HG03442 (cell line): ENCODE data around the gene AP1S1.
"Not testable (repeated sequence)": the region's sequence is repeated elsewhere in the genome, so short reads cannot be mapped to it uniquely, and the experiment has no call there.

Source experiments
- ATAC-seq: cut with Tn5 transposase; IDR thresholded peaks from one replicate; pipeline ENCODE4 v1.9.1; 2021; ENCODE audit warnings: mild to moderate bottlenecking, moderate library complexity; ENCODE audit not compliant: unreplicated experiment

Gene AP1S1

GRCh38 chr7:101153969-101154692 is at the start of gene AP1S1:
AP1S1 (plus strand) TSS chr7:101154476; CDS start chr7:101154515, 39 bp downstream.
- peak; percentile 68 for ATAC-seq

DNA sequence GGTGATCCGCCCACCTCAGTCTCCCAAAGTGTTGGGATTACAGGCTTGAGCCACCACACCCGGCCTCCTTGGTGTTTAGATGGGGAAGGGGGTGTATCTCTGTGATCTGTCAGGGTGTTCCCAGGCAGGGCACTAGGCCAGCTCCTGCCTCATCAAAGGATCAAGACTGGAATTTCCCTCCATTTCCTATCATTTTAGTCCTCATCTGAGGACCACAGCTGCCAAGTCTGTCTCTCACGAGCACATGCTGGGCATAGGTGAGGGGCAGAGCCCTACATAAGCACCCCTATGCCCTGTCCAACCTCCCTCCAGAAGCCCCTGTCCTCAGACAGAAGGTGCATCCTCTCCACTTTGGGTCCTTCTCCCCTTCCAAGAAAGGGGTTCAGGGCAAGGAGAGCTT is 49.5 kb upstream of the AP1S1 start:
- no peak for ATAC-seq

DNA sequence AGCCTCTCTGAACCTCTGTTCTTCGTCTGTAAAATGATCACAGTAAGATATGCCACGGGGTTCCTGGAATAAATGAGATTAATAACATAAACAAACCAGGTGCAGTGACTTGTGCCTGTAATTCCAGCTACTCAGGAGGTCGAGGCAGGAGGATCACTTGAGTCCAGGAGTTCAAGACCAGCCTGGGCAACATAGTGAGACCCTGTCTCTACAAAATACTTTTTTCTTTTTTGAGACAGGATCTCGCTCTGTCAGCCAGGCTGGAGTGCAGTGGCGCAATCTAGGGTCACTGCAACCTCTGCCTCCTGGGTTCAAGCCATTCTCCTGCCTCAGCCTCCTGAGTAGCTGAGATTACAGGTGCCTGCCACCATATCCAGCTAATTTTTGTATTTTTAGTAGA is 49.0 kb upstream of the AP1S1 start:
- ATAC-seq: not testable (repeated sequence)

- ATAC-seq: no peak
Observed at GRCh38 chr7:101106386-101106785, 47.9 kb upstream of the AP1S1 start.

DNA sequence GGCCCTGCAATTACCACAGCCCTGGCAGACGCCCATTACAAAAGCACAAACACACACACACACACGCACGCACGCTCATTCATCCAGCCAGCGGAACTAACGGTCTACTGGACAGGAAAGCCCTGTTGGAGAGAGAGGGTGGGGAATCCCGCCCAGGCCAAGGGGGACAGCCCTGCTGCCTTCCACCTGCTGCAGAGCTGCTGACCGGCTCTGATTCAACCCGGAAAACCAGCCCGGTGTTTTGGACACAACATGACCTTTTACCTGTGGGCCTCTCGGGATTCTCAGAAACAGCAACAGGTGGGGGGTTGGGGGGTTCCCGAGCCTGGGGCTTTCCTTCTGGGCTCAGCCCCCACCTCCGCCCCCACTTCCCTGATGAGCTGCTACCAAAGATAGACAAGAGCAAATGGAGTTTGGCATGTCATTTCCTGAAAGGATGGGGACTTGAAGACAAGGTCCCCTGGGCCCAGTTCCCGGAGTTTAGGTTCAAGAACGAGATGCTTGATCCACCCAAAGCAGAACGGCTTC is 45.9 kb upstream of the AP1S1 start:
- no peak for ATAC-seq

- ATAC-seq: no peak
Observed at GRCh38 chr7:101108961-101109360, 45.3 kb upstream of the AP1S1 start.

DNA sequence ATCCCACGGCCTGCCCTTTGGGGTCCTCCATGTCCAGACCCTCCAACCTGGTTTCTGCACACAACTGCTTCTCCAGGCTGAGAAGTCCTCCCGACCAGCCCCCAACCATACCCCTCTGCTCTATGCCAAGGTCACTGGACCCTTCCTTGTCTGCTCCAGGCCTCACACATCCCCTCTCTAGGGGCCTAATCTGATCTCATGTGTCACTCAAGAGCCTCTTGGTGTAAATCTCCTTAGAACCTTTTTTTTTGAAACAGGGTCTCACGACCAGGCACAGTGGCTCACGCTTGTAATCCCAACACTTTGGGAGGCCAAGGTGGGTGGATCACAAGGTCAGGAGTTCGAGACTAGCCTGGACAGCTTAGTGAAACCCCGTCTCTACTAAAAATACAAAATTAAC is 44.9 kb upstream of the AP1S1 start:
- no peak for ATAC-seq

GRCh38 chr7:101111261-101111660 is 43.0 kb upstream of the AP1S1 start:
- ATAC-seq: no peak

GRCh38 chr7:101112233-101112632 is 42.0 kb upstream of the AP1S1 start:
- no peak for ATAC-seq

DNA sequence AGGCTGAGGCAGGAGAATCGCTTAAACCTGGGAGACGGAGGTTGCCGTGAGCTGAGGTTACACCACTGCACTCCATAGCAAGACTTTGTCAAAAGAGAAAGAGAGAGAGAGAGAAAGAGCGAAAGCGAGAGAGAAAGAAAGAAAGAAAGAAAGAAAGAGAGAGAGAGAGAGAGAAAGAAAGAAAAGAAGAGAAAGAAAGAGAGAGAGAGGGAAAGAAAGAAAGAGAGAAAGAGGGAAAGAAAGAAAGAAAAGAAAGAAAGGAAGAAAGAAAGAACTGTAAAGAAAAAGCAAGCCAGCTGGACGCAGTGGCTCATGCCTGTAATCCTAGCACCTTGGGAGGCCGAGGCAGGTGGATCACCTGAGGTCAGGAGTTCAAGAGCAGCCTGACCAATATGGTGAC is 41.1 kb upstream of the AP1S1 start:
- ATAC-seq: not testable (repeated sequence)

- no peak for ATAC-seq
Observed at GRCh38 chr7:101113836-101114235, 40.4 kb upstream of the AP1S1 start.

DNA sequence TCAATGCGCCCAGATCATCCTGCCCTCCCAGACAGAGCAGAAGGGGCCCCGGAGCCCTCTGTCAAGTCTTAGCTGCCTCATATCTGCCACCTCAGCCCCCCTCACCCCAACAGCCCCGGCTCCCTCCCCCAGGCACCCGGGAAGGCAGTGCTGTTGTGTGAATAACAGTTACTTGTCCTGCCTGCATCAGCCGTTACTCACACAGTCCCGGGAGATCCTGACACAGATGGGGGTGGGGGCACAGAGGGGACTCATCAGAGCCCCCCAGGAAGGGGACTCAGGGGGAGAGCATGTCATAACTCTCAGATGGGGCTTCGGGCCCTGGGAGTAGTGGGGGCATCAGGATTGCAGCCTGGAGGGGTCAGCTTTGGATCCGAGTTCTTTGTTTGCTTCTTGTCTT is 39.8 kb upstream of the AP1S1 start:
- ATAC-seq: no peak

DNA sequence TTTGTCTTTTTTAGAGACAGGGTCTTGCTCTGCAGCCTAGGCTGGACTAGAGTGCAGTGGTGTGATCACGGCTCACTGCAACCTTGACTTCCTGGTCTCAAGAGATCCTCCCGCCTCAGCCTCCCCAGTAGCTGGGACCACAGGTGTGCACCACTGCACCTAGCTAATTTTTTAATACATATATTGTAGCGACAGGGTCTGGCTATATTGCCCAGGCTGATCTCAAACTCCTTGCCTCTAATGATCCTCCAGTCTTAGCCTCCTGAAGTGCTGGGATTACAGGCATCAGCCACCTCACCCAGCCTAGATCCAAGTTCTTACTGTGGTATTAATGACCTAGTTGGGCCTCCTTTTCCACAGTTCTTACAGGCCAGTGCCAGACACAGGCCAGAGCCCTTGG is 39.1 kb upstream of the AP1S1 start:
- ATAC-seq: no peak

- no peak for ATAC-seq
Observed at GRCh38 chr7:101116898-101117297, 37.4 kb upstream of the AP1S1 start.

- no peak for ATAC-seq
Observed at GRCh38 chr7:101118856-101119255, 35.4 kb upstream of the AP1S1 start.

GRCh38 chr7:101119876-101120275 is 34.4 kb upstream of the AP1S1 start:
- no peak for ATAC-seq

- no peak for ATAC-seq
Observed at GRCh38 chr7:101120315-101120714, 34.0 kb upstream of the AP1S1 start.

GRCh38 chr7:101121631-101121990 is 32.7 kb upstream of the AP1S1 start:
- ATAC-seq: not testable (repeated sequence)

- ATAC-seq: no peak
Observed at GRCh38 chr7:101121991-101122932, 32.0 kb upstream of the AP1S1 start.

DNA sequence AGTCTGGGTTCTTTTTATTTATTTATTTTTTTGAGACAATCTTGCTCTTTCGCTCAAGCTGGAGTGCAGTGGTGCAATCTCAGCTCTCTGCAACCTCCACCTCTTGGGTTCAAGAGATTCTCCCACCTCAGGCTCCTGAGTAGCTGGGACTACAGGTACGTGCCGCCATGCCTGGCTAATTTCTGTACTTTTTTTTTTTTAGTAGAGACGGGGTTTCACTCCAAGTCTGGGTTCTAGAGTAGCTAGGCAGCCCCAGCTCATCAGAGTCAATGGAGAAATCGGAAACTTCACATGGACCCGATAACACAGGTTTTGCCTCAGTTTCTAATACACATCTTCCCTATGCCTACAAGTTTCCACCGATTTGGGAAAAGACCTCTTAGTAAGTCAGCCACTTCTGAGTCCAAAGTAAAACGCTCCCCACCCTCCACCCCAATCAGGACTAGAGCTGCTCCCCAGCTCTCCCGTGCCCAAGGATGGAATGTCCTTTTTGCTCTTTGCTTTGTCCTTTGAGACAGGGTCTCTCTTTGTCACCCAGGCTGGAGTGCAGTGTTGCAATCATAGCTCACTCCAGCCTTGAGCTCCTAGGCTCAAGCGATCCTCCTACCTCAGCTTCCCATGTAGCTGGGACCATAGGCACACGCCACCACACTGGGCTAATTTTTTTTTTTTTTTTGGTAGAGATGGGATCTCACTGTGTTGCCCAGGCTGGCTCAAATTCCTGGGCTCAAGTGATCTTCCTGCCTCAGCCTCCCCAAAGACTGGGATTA is 31.2 kb upstream of the AP1S1 start:
- no peak for ATAC-seq

- no peak for ATAC-seq
Observed at GRCh38 chr7:101123703-101124068, 30.6 kb upstream of the AP1S1 start.
